Myocyte (in vitro differentiated cells): Measurements from ENCODE around the gene SEC23IP. TPM values are rescaled to one million over a fixed set of nuclear protein-coding genes. Genes with fewer than 3 reads are reported as not detected.
"Not testable (repeated sequence)": the region's sequence is repeated elsewhere in the genome, so short reads cannot be mapped to it uniquely, and the experiment has no call there.

ENCODE experiments used
- DNase-seq: peaks from one replicate; pipeline ENCODE4 v3.0.0-alpha.2; 2012; ENCODE audit warnings: low read depth
- total RNA-seq: library from RNA; depleted of rRNA; stranded (reverse); fragments of >200 nt; gene quantifications from 2 replicates; pipeline ENCODE4 v1.2.3, GENCODE V29; 2014

The SEC23IP gene
- total RNA-seq, 1 donor from 2014 or later, result 29.0 TPM

DNA sequence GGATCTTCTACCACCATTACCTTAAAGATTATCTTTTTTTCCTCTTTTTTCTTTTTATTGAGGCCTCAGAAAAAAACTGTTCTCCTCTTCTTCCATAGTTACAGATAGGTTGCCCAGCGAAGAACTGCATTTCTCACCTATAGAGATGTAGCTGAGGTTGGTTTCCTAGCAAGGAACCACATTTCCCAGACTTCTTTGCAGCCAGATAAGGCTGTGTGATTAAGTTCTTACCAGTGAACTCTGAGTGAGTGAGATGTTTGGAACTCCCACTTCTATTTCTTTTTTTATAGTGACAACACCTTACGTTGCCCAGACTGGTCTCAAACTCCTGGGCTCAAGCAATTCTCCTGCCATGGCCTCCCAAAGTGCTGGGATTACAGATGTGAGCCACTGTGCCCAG lies 14.0 kb upstream of the SEC23IP start:
- no peak for DNase-seq

DNA sequence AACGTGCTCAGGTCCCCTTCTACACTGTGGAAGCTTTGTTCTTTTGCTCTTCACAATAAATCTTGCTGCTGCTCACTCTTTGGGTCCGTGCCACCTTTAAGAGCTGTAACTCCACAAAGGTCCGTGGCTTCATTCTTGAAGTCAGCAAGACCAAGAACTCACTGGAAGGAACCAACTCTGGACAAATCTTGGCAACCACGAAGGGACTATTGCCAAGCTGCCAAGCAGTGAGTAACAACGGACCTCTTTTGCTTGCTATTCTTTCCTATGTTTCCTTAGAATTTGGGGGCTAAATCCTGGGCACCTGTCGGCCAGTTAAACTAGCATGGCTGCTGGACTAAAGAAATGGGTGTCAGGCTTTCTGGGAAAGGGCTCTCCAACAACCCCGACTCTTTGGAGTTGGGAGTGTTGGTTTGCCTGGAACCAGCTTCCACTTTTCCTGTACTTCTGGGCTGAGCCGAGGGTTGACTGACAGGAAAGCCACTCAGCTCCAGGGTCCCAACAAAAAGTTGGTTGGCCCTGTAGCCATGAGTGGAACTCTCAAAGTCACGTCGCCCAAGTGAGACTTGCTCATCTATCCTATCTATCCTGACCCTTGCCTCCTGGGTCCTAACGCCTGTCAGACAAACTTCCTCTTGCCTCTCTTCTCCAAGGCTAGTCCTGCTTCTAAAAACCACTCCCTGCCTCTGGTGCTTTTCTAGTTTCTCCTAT lies 8.5 kb upstream of the SEC23IP start:
- not testable (repeated sequence) for DNase-seq

DNA sequence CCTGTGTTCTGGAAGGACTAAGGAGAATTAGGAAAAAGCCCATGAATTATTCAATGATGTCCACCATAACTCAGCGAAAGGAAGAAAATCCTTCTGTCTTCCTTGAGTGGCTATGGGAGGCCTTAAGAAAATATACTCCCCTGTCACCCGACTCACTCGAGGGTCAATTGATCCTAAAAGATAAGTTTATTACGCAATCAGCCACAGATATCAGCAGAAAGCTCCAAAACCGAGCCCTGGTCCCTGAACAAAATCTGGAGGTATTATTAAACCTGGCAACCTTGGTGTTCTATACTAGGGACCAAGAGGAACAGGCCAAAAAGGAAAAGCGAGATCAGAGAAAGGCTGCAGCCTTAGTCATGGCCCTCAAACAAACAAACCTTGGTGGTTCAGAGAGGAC lies 6.5 kb upstream of the SEC23IP start:
- DNase-seq, result not testable (repeated sequence)

DNA sequence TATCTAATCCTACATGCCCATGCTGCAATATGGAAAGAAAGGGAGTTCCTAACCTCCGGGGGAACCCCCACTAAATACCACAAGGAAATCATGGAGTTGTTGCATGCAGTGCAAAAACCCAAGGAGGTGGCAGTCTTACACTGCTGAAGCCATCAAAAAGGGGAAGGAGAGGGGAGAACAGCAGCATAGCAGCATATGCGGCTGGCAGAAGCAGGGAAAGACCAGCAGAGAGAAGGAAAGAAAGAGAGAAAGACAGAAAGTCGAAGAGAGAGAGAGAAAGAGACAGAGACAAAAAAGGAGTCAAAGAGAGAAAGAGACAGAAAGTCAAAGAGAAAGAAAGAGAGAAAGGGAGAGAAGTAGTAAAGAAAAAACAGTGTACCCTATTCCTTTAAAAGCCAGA lies 3.8 kb upstream of the SEC23IP start:
- not testable (repeated sequence) for DNase-seq

DNA sequence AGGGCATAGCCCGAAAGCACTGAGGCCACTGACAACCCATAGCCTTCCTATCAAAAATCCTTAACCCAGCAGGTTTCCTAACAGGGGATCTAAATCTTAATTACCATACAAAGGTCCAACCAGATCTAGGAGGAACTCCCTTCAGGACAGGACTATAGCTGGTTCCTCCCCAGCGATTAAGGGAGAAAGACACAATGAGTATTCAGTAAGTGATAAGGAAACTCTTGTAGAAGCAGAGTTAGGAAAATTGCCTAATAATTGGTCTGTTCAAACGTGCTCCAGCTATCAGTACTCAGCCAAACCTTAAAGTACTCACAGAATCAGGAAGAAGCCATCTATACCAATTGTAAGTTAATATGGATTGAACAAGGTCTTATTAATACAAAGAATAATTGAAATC lies 3.3 kb upstream of the SEC23IP start:
- not testable (repeated sequence) for DNase-seq

DNA sequence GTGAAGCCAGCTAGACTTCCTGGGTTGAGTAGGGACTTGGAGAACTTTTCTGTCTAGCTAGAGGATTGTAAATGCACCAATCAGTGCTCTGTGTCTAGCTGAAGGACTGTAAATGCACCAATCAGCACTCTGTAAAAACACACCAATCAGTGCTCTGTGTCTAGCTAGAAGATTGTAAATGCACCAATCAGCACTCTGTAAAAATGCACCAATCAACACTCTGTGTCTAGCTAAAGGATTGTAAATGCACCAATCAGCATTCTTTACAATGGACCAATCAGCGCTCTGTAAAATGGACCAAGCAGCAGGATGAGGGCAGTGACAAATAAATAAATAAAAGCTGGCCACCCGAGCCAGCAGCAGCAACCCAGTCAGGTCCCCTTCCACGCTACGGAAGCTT lies 2.2 kb upstream of the SEC23IP start:
- not testable (repeated sequence) for DNase-seq

DNA sequence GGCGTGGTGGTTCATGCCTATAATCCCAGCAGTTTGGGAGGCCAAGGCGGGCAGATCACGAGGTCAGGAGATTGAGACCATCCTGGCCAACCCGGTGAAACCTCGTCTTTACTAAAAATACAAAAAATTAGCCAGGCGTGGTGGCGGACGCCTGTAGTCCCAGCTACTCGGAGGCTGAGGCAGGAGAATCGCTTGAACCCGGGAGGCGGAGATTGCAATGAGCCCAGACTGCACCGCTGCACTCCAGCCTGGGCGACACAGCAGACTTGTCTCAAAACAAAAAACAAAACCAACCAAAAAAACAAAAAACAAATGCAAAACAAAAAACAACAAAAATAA lies 712 bp upstream of the SEC23IP start:
- not testable (repeated sequence) for DNase-seq

DNA sequence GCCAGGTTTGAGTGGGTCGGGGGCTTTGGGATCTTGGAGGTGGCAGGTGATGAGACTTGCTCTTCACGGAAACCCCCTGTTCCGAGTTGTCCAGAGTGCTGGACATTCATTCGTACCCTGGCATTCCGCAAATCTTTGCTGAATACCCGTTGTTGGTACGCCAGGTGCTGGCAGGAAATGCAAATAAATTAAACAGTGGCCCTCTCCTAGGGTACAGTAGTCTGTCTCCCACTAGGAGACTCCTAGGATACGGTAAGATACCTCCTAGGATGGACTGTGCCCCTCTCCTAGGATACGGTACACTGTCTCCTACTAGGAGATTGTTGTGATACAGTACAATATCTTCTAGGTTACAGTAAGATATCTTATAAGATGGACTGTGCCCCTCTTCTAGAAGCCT lies 544 bp downstream of the SEC23IP start:
- no peak for DNase-seq

DNA sequence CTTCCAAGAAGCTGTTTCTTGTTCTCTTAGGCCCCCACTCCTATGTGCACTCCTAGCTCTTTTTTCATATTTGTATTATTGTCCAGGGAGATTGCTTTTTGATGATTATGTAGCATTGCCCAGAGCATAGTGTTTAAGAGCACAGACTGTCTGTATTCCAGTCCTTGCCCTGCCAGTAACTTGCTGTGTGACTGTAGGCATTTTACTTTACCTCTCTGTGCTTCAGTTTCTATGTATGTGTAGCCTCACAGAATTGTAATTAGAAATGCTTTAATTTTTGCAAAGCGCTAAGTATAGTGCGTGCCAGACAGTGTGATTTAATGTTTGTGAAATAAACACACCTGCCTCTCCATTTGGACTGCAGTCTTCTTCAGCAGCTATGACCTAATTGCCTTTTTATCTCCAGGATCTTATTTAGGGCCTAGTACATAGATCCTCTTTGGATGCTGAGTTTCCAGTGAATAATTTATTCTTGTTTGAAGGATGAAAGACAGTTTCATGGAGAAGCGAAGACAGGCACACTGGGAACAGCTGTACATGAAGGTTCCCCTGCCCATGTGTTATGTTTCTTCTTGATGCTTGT lies 1.4 kb downstream of the SEC23IP start:
- no peak for DNase-seq

DNA sequence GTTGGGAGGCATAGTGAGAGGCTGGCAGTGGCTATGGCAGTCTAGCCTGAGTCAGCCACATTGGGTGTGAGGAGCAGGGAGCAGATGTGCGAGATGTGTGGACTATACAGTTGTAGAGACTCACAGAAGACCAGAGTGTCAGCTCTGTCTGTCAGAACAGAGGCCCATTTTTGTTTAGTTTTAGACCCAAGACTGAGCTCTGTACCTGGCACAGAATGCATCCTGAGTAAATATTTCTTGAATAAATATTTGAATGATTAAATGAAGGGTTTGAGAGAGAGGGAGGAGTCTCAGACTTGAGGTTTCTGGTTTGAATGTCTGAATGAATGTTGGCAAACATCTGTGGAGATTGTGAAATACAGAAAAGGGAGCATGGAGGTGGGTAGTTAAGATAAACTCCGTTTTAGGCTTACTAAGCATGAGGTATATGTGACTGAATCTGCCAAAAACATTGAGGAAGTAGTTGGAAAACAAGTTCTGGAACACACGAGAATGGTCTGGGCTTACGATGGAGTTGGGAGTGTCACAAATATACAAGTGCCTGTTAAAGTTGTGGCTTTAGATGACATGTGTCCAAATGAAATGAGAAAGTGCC lies 3.6 kb downstream of the SEC23IP start:
- DNase-seq, result peak; percentile 15

DNA sequence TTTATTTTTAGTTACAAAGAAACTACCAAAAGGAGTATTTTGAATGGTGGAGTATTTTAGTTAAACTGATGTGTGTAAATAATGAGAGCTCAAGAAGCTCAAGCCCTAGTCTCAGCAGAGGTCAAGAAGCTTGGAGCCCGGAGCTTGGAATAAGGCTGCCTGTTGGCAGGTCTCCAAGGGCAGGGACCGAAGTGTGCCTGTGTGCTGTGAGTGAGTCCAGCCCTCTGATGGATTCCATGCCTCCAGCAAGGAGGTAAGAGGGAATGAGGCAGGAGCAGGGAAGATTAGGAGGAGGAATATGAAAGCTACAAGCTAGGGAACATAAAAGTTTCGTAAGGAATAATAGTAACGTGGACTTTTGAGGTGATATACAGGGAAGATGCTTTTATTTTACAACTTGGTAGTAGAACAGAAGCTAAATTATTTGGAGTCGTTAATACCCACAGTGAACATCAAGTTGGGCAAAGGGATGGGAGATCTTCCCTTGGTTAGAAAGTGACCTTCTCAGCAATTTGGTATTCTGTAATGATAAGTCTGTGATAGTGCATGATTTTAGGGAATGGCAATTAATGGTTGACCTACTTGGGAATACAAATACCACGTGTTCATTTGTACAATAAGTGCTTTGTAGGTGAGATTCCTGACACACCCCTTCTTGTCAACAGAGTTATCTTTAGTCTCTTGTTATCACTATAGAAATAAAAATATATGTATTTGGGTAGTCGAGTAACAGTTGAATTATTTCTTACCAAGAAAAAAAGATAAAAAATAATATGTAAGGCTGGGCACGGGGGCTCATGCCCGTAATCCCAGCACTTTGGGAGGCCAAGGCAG lies 4.6 kb downstream of the SEC23IP start:
- peak; percentile 21 for DNase-seq

DNA sequence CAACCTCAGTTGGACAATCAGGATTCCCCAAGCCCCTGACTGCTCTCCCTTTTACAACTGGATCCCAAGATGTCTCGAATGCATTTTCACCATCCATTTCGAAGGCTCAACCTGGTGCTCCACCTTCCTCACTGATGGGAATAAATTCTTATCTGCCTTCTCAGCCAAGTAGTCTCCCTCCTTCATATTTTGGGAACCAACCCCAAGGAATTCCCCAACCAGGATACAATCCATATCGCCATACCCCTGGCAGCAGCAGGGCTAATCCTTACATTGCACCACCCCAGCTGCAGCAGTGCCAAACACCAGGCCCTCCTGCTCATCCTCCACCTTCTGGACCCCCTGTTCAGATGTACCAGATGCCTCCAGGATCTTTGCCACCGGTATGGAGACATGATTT lies 6.0 kb downstream of the SEC23IP start:
- DNase-seq, result no peak

DNA sequence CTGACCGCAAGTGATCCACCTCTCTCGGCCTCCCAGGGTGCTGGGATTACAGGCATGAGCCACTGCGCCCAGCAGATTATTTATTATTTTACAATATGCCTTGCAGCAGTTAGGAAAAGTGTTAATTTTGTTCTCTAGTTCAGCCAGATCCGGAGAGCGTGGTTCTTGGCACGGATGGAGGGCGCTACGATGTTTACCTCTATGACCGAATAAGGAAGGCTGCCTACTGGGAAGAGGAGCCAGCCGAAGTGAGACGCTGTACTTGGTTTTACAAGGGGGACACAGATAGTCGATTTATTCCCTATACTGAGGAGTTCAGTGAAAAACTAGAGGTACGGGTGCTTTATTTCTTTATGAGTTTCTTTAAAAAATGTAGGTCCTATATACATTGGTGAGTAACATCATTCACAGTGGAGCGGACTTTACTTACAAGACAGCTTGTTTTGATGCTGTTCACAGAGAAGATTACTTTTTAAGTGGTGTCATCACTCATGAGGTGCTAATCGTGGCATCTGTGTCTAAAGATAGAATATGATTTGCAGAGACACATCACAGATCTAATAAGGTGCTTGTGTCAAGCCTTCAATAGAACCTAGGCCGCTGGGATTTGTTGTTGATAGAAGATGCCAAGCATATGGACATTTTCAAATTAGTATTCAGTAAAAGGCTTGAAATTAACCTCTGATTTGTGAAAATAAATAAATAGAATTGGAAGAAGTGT lies 11.6 kb downstream of the SEC23IP start:
- DNase-seq, result peak; percentile 31

DNA sequence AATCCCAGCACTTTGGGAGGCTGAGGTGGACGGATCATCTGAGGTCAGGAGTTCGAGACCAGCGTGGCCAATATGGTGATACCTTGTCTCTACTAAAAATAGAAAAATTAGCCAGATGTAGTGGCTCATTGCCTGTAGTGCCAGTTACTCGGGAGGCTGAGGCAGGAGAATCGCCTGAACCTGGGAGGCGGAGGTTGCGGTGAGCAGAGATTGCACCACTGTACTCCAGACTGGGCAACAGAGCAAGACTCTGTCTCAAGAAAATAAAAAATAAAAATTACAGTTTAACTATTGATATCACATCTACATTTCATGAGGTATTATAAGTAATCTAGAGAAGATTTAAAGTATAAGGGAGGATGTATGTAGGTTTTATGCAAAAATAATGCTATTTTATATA lies 15.2 kb downstream of the SEC23IP start:
- not testable (repeated sequence) for DNase-seq

DNA sequence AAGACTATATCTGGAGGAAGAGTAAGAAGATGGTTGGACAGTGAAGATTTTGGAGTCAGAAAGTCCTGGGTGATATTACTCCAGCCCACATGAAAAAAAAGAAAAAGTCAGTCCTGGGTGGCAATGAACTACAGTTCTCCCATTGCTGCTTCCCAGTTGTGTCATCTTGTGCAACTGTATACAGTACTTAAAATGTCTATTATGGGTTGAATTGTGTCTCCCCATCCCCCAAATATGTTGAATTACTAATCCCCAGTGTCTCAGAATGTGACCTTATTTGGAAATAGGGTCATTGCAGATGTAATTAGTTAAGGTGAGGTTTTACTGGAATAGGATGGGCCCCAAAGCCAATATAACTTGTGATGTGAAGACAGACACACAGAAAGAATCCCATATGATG lies 15.6 kb downstream of the SEC23IP start:
- DNase-seq, result no peak

DNA sequence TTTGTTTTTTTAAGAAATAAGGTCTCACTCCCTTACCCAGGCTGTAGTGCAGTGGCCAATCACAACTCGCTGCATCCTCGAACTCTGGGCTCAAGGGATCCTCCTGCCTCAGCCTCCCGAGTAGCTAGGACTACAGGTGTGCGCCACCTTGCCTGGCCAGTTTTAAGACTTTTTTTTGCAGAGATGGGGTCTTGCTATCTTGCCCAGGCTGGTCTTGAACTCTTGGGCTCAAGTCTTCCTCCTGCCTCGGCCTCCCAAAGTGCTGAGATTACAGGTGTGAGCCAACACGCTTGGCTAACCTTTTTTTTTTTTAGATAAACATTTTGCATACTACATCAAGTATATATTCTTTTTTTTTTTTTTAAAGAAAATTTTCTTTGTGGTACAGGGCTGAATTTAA lies 18.2 kb downstream of the SEC23IP start:
- no peak for DNase-seq

DNA sequence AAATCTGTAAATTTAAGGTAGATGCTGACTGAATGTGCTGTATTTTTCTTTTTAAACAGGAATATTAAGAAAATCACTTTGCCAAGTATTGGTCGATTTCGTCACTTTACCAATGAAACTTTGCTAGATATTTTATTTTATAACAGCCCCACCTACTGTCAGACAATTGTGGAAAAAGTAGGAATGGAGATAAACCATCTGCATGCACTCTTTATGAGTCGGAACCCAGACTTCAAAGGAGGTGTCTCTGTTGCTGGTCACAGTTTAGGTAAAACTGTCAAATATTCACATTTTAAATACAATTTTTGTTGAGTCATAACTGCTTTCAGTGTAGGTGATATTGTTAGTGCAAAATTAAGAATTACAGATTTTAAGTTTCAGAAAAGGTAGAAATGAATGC lies 25.2 kb downstream of the SEC23IP start:
- no peak for DNase-seq

DNA sequence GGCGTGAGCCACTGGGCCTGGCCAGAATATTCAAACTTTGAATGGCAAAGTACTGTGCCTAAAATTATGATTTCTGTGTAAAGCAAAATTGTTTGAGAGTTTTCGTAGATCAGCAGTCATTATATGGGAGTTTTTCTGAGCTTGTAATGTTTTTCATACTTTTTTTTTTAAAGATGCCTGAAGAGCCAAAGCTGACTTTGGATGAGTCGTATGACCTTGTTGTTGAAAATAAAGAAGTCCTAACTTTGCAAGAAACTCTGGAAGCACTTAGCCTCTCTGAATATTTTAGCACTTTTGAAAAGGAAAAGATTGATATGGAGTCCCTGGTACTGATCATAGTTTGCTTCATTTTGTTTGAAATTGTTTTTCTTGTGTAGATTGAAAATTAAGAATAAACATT lies 26.7 kb downstream of the SEC23IP start:
- no peak for DNase-seq

DNA sequence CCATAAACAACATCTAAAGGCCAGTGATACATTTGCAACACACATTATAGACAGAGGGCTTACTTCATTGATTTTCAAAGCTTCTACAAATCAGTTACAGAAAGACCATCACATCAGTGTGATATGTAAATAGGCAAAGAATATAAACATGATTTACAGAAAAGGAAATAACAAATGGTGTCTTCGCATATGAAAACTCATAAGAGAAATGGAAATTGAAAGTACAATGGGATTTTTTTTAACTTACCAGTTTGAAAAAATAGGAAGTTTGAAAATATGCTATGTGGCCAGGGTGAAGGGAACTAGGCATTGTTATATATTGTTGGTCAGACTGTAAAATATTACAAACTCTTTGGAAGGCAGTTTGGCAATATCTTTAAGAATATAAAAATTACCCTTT lies 27.3 kb downstream of the SEC23IP start:
- DNase-seq, result no peak

DNA sequence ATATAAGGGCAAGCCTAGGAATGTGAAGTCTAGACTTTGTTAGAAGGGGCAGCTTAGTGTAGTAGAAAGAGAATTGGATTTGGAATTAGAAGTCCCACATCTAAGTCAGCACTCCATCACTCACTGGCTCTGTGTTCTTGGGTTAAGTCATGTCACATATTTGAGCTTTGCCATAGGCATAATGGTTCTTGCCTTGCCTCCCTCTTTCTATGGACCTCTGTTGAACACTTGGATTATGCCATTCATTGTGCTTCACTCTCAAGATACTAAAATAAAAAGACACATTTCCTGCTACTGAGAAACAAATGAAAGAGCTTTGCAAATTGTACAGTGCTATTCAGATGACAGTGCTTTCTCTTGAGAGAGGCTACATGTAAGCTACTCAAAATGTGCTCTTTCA lies 35.9 kb downstream of the SEC23IP start:
- DNase-seq, result no peak

DNA sequence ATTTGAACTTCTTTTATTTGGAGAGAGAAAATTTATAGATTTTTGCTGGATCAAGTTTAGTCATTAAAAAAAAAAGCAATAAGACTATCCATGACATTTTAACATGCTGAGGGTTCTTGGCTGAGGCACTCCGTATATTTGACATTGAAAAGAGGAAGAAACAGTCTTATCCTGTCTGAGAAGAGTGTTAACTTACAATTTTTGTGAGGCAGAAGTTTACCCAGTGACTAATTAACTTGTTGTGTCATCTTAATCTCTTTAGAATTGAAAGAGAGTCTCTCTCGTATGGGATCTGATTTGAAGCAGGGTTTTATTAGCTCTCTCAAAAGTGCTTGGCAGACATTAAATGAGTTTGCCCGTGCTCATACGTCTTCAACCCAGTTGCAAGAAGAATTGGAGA lies 39.3 kb downstream of the SEC23IP start:
- DNase-seq, result no peak
